ENCODE results near the gene SLC9A7. TPM values are rescaled to one million over a fixed set of nuclear protein-coding genes. Genes with fewer than 3 reads are reported as not detected.

SLC9A7 gene
- total and polyA plus RNA-seq, 4 donors = 2.3 to 13.2 (median 3.1) TPM

DNA sequence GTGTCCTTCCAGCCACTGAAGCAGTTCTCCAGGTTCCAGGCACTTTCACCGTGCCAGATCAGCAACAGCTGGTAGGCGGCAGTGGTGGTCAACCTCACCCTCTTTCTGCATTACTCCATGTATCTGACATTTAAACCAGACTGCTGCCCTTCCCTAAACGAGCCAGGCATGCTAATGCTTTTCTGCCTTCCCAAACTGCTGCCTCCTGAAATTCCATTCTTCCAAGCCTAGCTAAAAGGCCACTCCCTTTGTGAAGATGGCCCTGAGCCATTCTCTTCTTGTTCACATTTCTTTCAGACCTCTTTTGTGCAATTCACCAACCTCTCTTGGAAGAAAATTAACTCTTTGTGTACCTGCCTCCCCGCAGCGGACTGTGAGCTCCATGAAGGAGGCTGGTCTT lies 111.7 kb downstream of the SLC9A7 start (continued):
- TF ChIP-seq CTCF (IDR thresholded peaks at IDR 0.05; ENCODE audit: low read depth, low read length, missing input control) = no peak
- no peak for TF ChIP-seq EGR1 (IDR thresholded peaks at IDR 0.05; ENCODE audit: low read depth in 2 of 2)
- TF ChIP-seq FOXA2 (IDR thresholded peaks at IDR 0.05) = no peak
- TF ChIP-seq SP1 (IDR thresholded peaks at IDR 0.05) = no peak
- no peak for TF ChIP-seq HNF4A (conservative IDR thresholded peaks at IDR 0.05)
- TF ChIP-seq HNF4G (IDR thresholded peaks at IDR 0.05) = no peak
- TF ChIP-seq RAD21 (IDR thresholded peaks at IDR 0.05) = no peak

DNA sequence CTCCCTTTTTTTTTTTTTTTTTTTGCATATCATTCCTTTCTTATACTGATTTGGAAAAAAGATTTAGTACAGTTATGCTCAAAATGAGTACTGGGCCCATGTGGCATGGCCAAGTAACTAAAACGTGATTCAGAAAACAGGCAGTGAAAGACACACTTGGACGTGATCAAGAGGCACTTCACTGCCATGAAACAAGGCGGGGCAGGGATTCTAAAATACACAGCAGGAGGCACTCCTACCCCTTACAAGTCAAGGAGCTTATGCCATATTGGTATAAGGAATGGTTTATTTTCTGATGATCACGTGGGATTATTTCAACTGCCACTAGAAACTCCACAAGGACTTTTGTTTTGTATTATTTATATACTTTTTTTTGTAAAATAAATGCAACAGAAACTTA lies 113.3 kb downstream of the SLC9A7 start:
- TF ChIP-seq HNF4G (IDR thresholded peaks at IDR 0.05) = no peak
- TF ChIP-seq SP1 (IDR thresholded peaks at IDR 0.05) = no peak
- TF ChIP-seq, protein P1, sequence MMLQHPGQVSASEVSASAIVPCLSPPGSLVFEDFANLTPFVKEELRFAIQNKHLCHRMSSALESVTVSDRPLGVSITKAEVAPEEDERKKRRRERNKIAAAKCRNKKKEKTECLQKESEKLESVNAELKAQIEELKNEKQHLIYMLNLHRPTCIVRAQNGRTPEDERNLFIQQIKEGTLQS (IDR thresholded peaks at IDR 0.05) = no peak
- no peak for TF ChIP-seq NR2F2 (IDR thresholded peaks at IDR 0.05)
- TF ChIP-seq TAF1 (conservative IDR thresholded peaks at IDR 0.05) = no peak
- TF ChIP-seq REST (IDR thresholded peaks at IDR 0.05) = no peak
- TF ChIP-seq RXRA (IDR thresholded peaks at IDR 0.05) = no peak
- no peak for TF ChIP-seq YY1 (IDR thresholded peaks at IDR 0.05)
- Histone ChIP-seq H3K36me3 (ENCODE audit: control insufficient read depth in 4 of 4, insufficient read depth in 3 of 4, low read depth in 1 of 4, low read length in 3 of 4) (peaks cover 0 to 3% (median under 1%) of the 10 kb centered on the region in 4 donors), H3K4me3 (ENCODE audit: low read depth in 1 of 3, low read length in 3 of 3) (no peak overlapping the region), H3K27ac (ENCODE audit: low read depth in 1 of 2, low read length in 2 of 2) (no peak overlapping the region), H3K9me3 (ENCODE audit: control insufficient read depth in 4 of 4, low read length in 3 of 4) (no peaks in the 10 kb centered on the region), H3K9ac (ENCODE audit: low read depth in 1 of 2, low read length in 2 of 2) (no peak overlapping the region), H3K27me3 (ENCODE audit: control insufficient read depth in 4 of 4, insufficient read depth in 4 of 4, low read length in 3 of 4) (peaks cover 0 to 5% (median 0%) of the 10 kb centered on the region in 4 donors), H3K4me1 (ENCODE audit: control insufficient read depth in 4 of 4, insufficient read depth in 4 of 4, low read length in 3 of 4) (peaks cover 0 to 6% (median 3%) of the 10 kb centered on the region in 4 donors)
- whole genome bisulfite sequencing = 92% methylated on average over 4 of the region's 4 CpGs
- no peak for DNase-seq (ENCODE audit: low spot score)

DNA sequence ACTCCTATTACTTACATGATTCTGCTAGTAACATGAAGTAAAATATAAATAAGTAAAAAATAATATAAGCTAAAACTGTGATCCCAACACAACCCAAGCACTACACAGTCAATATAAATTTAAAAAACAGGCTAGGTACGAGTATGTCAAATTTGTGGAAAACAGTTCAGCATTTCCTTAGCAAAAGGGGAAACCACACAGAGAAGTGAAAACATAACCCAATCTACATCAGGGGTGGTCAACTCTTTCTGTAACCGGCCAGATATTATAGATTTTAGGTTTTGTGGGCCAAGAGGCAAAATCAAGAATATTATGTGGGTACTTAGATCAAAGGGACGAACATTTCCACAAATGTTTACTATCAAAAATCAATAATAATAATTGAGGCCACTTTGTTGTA lies 115.3 kb downstream of the SLC9A7 start:
- Histone ChIP-seq H3K4me3 (ENCODE audit: low read depth in 1 of 3, low read length in 3 of 3) (no peak overlapping the region), H3K9ac (ENCODE audit: low read depth in 1 of 2, low read length in 2 of 2) (no peak overlapping the region), H3K36me3 (ENCODE audit: control insufficient read depth in 4 of 4, insufficient read depth in 3 of 4, low read depth in 1 of 4, low read length in 3 of 4) (peaks cover 0 to 3% (median 0%) of the 10 kb centered on the region in 4 donors), H3K9me3 (ENCODE audit: control insufficient read depth in 4 of 4, low read length in 3 of 4) (no peaks in the 10 kb centered on the region), H3K4me1 (ENCODE audit: control insufficient read depth in 4 of 4, insufficient read depth in 4 of 4, low read length in 3 of 4) (peaks cover 0 to 3% (median 3%) of the 10 kb centered on the region in 4 donors), H3K27me3 (ENCODE audit: control insufficient read depth in 4 of 4, insufficient read depth in 4 of 4, low read length in 3 of 4) (peaks cover 0 to 5% (median 0%) of the 10 kb centered on the region in 4 donors), H3K27ac (ENCODE audit: low read depth in 1 of 2, low read length in 2 of 2) (no peak overlapping the region)
- 69% methylated on average over 3 of the region's 3 CpGs for WGBS
- DNase-seq (ENCODE audit: low spot score) = no peak
- TF ChIP-seq TAF1 (conservative IDR thresholded peaks at IDR 0.05) = no peak
- TF ChIP-seq SP1 (IDR thresholded peaks at IDR 0.05) = no peak
- TF ChIP-seq RAD21 (IDR thresholded peaks at IDR 0.05) = no peak
